ENCODE results near the gene HCN4.

DNA sequence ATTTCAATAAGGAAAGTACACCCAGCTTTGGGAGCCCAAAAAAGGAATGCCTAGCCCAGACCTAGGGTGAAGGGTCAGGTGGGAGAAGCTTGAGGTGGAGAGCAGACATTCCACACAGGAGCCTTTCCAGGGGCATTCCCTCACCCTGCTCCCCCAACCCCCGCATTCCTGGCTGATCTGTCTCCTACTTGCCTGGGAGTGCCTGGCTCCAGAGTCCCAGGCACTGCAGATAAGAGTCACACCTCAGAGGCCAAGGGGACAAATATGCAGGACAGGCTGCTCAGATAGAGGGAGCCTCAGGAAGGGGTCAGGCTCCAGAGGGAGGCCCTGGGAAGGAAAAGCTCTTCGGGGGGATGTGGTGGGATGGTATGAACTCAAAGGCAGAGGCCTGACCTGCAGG is 20.8 kb upstream of the HCN4 start:
- TF ChIP-seq EZH2 (IDR thresholded peaks at IDR 0.05; ENCODE audit: insufficient read depth, poor library complexity, severe bottlenecking) = no peak
- TF ChIP-seq EZH2phosphoT487 (IDR thresholded peaks at IDR 0.05; ENCODE audit: insufficient read depth, low read depth) = no peak
